RPMI8226 (cell line): Measurements from ENCODE around the gene FOXL1.

Experiments
- DNase-seq: peaks from one replicate; pipeline ENCODE4 v3.0.0-alpha.2; 2015

Gene FOXL1

GRCh38 chr16:86549076-86549892, 29.1 kb upstream of the FOXL1 start:
- DNase-seq = no peak

- DNase-seq = no peak
Observed at GRCh38 chr16:86549893-86550190, 28.5 kb upstream of the FOXL1 start.

- DNase-seq = no peak
Observed at GRCh38 chr16:86550281-86550680, 28.1 kb upstream of the FOXL1 start.

GRCh38 chr16:86553356-86553755, 25.0 kb upstream of the FOXL1 start:
- DNase-seq = no peak

- no peak for DNase-seq
Observed at GRCh38 chr16:86554599-86554916, 23.8 kb upstream of the FOXL1 start.

- peak; percentile 88 for DNase-seq
Observed at GRCh38 chr16:86554917-86555703, 23.2 kb upstream of the FOXL1 start, which contains the start of gene MTHFSD. TSS of gene MTHFSD (minus strand) at chr16:86555235. CDS start at chr16:86555184, 51 bp downstream.

- no peak for DNase-seq
Observed at GRCh38 chr16:86555704-86556075, 22.7 kb upstream of the FOXL1 start.

- DNase-seq = no peak
Observed at GRCh38 chr16:86556576-86556975, 21.8 kb upstream of the FOXL1 start.

GRCh38 chr16:86557587-86557986, 20.8 kb upstream of the FOXL1 start:
- no peak for DNase-seq

- DNase-seq = no peak
Observed at GRCh38 chr16:86558355-86559193, 19.8 kb upstream of the FOXL1 start.

GRCh38 chr16:86559802-86560305, 18.5 kb upstream of the FOXL1 start:
- DNase-seq = no peak

GRCh38 chr16:86562356-86562755, 16.0 kb upstream of the FOXL1 start:
- no peak for DNase-seq

GRCh38 chr16:86563469-86564345, 14.6 kb upstream of the FOXL1 start:
- DNase-seq = peak; percentile 85

GRCh38 chr16:86565181-86565631, 13.1 kb upstream of the FOXL1 start:
- no peak for DNase-seq

GRCh38 chr16:86565644-86566511, 12.5 kb upstream of the FOXL1 start:
- no peak for DNase-seq

GRCh38 chr16:86566601-86566965, 11.8 kb upstream of the FOXL1 start, which contains the start of gene FOXC2:
TSS of gene FOXC2 (plus strand) at chr16:86566829. CDS start at chr16:86567336, 507 bp downstream.
- no peak for DNase-seq

GRCh38 chr16:86566966-86567700, 11.2 kb upstream of the FOXL1 start:
- no peak for DNase-seq

GRCh38 chr16:86567701-86568581, 10.4 kb upstream of the FOXL1 start:
- no peak for DNase-seq
